ENCODE measurements around the gene SMAD3. TPM values are rescaled to one million over a fixed set of nuclear protein-coding genes. Genes with fewer than 3 reads are reported as not detected.

The SMAD3 gene
- total and polyA plus RNA-seq, 2 of the 4 experiments (the other 2 are of a cell fraction), result 71.0 to 177 TPM

- peak overlapping the region; percentile 87 for H3K18ac ChIP-seq (ENCODE audit: low read depth, low read length)
- dilution Hi-C loops (cut with HindIII; ENCODE audit: low sequenced_read_pairs, unreplicated experiment), result no loop called here
- peak overlapping the region; percentile 90 for H2BK5ac ChIP-seq (ENCODE audit: low read depth, low read length, poor library complexity, severe bottlenecking)
- peak overlapping the region; percentile 92 for H3K23ac ChIP-seq (ENCODE audit: low read depth, low read length)
- H3K14ac ChIP-seq (replicated peaks; ENCODE audit: low read depth, low read length), result peak overlapping the region; percentile 90
- no peak overlapping the region for H2AFZ ChIP-seq (replicated peaks; ENCODE audit: low read length, poor library complexity)
- ATAC-seq (ENCODE audit: low read depth) (no peak), DNase-seq (peak; percentile 73)
- H3K9me1 ChIP-seq (ENCODE audit: insufficient read depth, low read length), result peaks cover 58% of the 10 kb centered on the region
- H3K9ac ChIP-seq (ENCODE audit: low read depth, low read length), result peak overlapping the region; percentile 8; the same call in 1 of the 2 replicates
- peak overlapping the region; percentile 47 for H2AK9ac ChIP-seq (replicated peaks; ENCODE audit: low read depth, low read length, poor library complexity)
- H2BK120ac ChIP-seq (ENCODE audit: low read depth, low read length), result peak overlapping the region; percentile 82
- peak overlapping the region; percentile 43 for H3K56ac ChIP-seq (ENCODE audit: extremely low read depth, insufficient read depth, low read length)
- no peak overlapping the region for H3K4me3 ChIP-seq (ENCODE audit: insufficient read depth, low read depth, low read length)
- POLR2A ChIA-PET (ENCODE audit: unreplicated experiment), result interaction anchor here (0.7 kb wide), 1 partner anchor 46 kb away, joined by 3 read pairs; no protein-coding TSS in a partner anchor
- peaks cover 66% of the 10 kb centered on the region for H3K4me1 ChIP-seq (ENCODE audit: control insufficient read depth, insufficient read depth, low read length)
- CTCF ChIA-PET, result no interaction called here
- peak overlapping the region; percentile 92 for H3K4ac ChIP-seq (ENCODE audit: low read depth, low read length)
- H3K79me1 ChIP-seq (ENCODE audit: low read depth in 1 of 2, low read length in 2 of 2), result peaks cover 11 to 77% of the 10 kb centered on the region in 2 experiments
- H4K8ac ChIP-seq (ENCODE audit: low read depth in 2 of 2, low read length in 2 of 2), result peak overlapping the region; percentile 81 to 85
- no TSS peak for BruUV-seq (replicated peaks)
- peak overlapping the region; percentile 90 for H2AK5ac ChIP-seq (ENCODE audit: low read depth, low read length)
- H3K27me3 ChIP-seq (ENCODE audit: control insufficient read depth, insufficient read depth, low read length), result no peaks in the 10 kb centered on the region
- no peaks in the 10 kb centered on the region for H3K9me3 ChIP-seq (ENCODE audit: control insufficient read depth, insufficient read depth, low read length)
- intact Hi-C loops (cut with micrococcal nuclease), result no loop called here
- peak overlapping the region; percentile 75; the same call in 2 of the 3 replicates for H2BK15ac ChIP-seq (ENCODE audit: low read depth, low read length)
- H4K5ac ChIP-seq (ENCODE audit: low read depth, low read length), result peak overlapping the region; percentile 88
- peak overlapping the region; percentile 65 for H2BK20ac ChIP-seq (ENCODE audit: low read depth, low read length)
- H4K91ac ChIP-seq (ENCODE audit: insufficient read depth, low read depth, low read length), result peak overlapping the region; percentile 92
- peak overlapping the region; percentile 94 for H3K27ac ChIP-seq (ENCODE audit: insufficient read depth, low read length)
- peaks cover 41% of the 10 kb centered on the region for H3K36me3 ChIP-seq (ENCODE audit: control insufficient read depth, insufficient read depth, low read length)
- no CpG with 5 or more reads among the region's 2 CpGs for WGBS, 2 experiments (ENCODE audit: extremely low coverage in 2 of 2, insufficient read length in 1 of 2)
- in situ Hi-C loops (cut with MboI; ENCODE audit: low sequenced_read_pairs), result no loop called here
- peaks cover 32% of the 10 kb centered on the region; the same call in 1 of the 2 replicates for H4K20me1 ChIP-seq (ENCODE audit: insufficient read depth, low read length)
- 0 out of 2 replicates have a peak, but pooled peaks have one; percentile 33 for TF ChIP-seq POLR2A (IDR thresholded peaks at IDR 0.05; ENCODE audit: low read depth, low read length)
- no peak for TF ChIP-seq CTCF (conservative IDR thresholded peaks at IDR 0.05; ENCODE audit: low read depth, low read length)
- H3K4me2 ChIP-seq (ENCODE audit: low read depth, low read length), result peak overlapping the region; percentile 6; the same call in 1 of the 2 replicates
These were observed 51.3 kb downstream of the SMAD3 start for GRCh38 chr15:67116742-67117141.
